Effector memory CD4-positive, alpha-beta T cell (primary cell): ENCODE data around the gene LYRM9.

Source experiments
- DNase-seq, 3 donors: peaks; one replicate each; pipeline ENCODE4 v3.0.0-alpha.2; 2020
- H3K27ac ChIP-seq: 2 replicates; pipeline ENCODE4 v1.7.0; 2013; ENCODE audit warnings: mild to moderate bottlenecking, low read length, moderate library complexity; ENCODE audit not compliant: insufficient read depth, poor library complexity, severe bottlenecking
- H3K27me3 ChIP-seq: replicated peaks from 2 replicates; pipeline ENCODE4 v1.7.0; 2013; ENCODE audit warnings: mild to moderate bottlenecking, low read length; ENCODE audit not compliant: insufficient read depth, control insufficient read depth, poor library complexity, severe bottlenecking
- H3K36me3 ChIP-seq: 2 replicates; pipeline ENCODE4 v1.7.0; 2013; ENCODE audit warnings: mild to moderate bottlenecking, low read length, moderate library complexity; ENCODE audit not compliant: control insufficient read depth, insufficient read depth
- H3K4me1 ChIP-seq: 2 replicates; pipeline ENCODE4 v1.7.0; 2013; ENCODE audit warnings: low read length, mild to moderate bottlenecking; ENCODE audit not compliant: control insufficient read depth, insufficient read depth, poor library complexity, severe bottlenecking
- H3K4me3 ChIP-seq: 2 replicates; pipeline ENCODE4 v1.7.0; 2013; ENCODE audit warnings: low read length, low read depth, mild to moderate bottlenecking; ENCODE audit not compliant: insufficient read depth, poor library complexity, severe bottlenecking
- H3K9me3 ChIP-seq: 2 replicates; pipeline ENCODE4 v1.7.0; 2013; ENCODE audit warnings: mild to moderate bottlenecking, low read length, moderate library complexity; ENCODE audit not compliant: control insufficient read depth
- total RNA-seq, 3 donors: gene quantifications; one replicate each; lab custom pipeline; 2026; lab: John Stamatoyannopoulos, UW

LYRM9 gene
- total RNA-seq = 5.9 to 8.1 (median 6.6) reads per million in 3 donors

DNA sequence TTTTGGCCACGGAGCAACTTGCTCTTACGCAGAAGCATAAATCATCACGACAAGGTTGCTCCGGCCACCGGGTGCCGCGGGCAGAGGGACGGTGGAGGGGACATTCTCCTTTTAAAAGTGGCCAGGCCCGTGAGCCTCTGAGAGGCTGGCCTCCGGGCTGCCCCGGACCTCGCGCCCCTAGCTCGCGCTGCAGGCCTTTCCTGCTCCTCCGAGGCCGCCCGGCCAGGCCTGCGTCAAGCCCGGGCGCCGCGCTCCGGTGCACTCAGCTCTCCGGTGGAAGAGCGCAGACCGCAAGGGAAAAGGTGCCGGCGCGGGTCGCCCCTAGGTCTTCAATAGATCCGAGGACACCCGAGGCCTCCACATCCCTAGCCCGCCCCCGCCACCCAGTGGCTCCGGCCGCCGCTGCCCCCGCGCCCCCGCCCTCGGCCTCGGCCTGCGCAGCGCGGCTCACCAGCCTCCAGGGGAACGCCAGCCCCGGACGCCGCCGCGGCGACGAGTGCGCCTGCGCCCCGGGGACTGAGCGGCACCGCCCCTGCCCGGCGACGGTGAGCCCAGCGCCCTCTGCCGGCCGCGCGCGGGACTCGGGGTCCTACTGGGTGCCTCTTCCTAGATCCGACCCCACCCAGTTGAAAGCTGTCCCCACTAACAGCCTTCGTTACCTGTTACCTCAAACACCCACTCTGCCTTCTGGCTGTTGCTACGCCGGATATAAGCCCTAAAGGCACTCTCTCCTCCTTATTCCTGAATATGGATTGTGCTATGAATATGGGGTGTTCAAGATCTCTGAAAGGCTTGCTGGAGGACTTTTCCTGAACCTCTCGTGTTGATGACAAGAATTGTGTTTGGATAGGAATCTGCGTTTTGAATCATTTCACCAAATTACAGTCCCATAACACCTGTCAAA is at the start of gene LYRM9:
TSS of gene LYRM9 (minus strand) at position 500 of the 904 bp plus-strand sequence. CDS start 10,671 bp downstream, outside the sequence.
- Histone ChIP-seq H3K4me3 (peak within 1 kb of the TSS; percentile 69), H3K36me3 (no peaks in the 10 kb centered on the region), H3K27me3 (no peaks in the 10 kb centered on the region), H3K4me1 (peaks cover 4% of the 10 kb centered on the region), H3K27ac (peak within 1 kb of the TSS; percentile 59), H3K9me3 (no peaks in the 10 kb centered on the region)
- DNase-seq = peak; percentile 83 to 90 (median 84)

GRCh38 chr17:27940503-27941428 is 47.6 kb upstream of the LYRM9 start:
- DNase-seq = no peak
- no peak overlapping the region for H3K27ac ChIP-seq
- no peaks in the 10 kb centered on the region for H3K36me3 ChIP-seq
- H3K4me3 ChIP-seq = no peak overlapping the region
- H3K27me3 ChIP-seq = no peaks in the 10 kb centered on the region
- H3K9me3 ChIP-seq = no peaks in the 10 kb centered on the region
- no peaks in the 10 kb centered on the region for H3K4me1 ChIP-seq

GRCh38 chr17:27939474-27940465 is 46.6 kb upstream of the LYRM9 start:
- Histone ChIP-seq H3K27ac (no peak overlapping the region), H3K4me3 (no peak overlapping the region), H3K27me3 (no peaks in the 10 kb centered on the region), H3K4me1 (no peaks in the 10 kb centered on the region), H3K36me3 (no peaks in the 10 kb centered on the region), H3K9me3 (no peaks in the 10 kb centered on the region)
- no peak for DNase-seq

- H3K36me3 ChIP-seq = no peaks in the 10 kb centered on the region
- H3K4me3 ChIP-seq = no peak overlapping the region
- no peaks in the 10 kb centered on the region for H3K27me3 ChIP-seq
- no peak overlapping the region for H3K27ac ChIP-seq
- no peak for DNase-seq
- H3K9me3 ChIP-seq = no peaks in the 10 kb centered on the region
- no peaks in the 10 kb centered on the region for H3K4me1 ChIP-seq
Measured at GRCh38 chr17:27938864-27939263, 45.7 kb upstream of the LYRM9 start.

GRCh38 chr17:27938241-27938640 is 45.1 kb upstream of the LYRM9 start:
- no peak for DNase-seq
- Histone ChIP-seq H3K4me1 (no peaks in the 10 kb centered on the region), H3K4me3 (no peak overlapping the region), H3K9me3 (no peaks in the 10 kb centered on the region), H3K27ac (no peak overlapping the region), H3K36me3 (no peaks in the 10 kb centered on the region), H3K27me3 (no peaks in the 10 kb centered on the region)

GRCh38 chr17:27937025-27937546 is 43.9 kb upstream of the LYRM9 start:
- Histone ChIP-seq H3K4me3 (no peak overlapping the region), H3K36me3 (no peaks in the 10 kb centered on the region), H3K27ac (no peak overlapping the region), H3K4me1 (no peaks in the 10 kb centered on the region), H3K27me3 (no peaks in the 10 kb centered on the region), H3K9me3 (no peaks in the 10 kb centered on the region)
- no peak for DNase-seq

DNA sequence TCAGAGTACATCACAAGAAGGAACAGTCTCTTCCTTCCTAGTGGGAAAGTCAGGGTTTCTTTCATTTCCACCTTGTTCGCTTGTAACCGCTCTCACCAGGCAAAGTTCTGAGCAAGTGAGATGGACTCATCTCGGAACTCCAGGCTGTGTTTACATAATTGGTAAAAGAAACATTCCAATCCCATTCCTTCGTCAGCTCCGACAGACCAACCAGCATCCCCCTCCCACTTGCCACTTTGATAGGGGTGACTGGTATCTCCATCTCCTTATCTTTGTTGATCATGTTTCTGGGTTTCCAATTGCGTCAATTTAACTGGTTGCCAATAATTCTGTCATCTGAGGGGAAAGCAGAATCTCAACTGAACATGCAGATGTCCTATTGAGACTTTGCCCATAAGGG is 36.8 kb upstream of the LYRM9 start:
- Histone ChIP-seq H3K4me3 (no peak overlapping the region), H3K9me3 (no peaks in the 10 kb centered on the region), H3K27me3 (no peaks in the 10 kb centered on the region), H3K4me1 (no peaks in the 10 kb centered on the region), H3K27ac (no peak overlapping the region), H3K36me3 (no peaks in the 10 kb centered on the region)
- DNase-seq = no peak

GRCh38 chr17:27928587-27928986 is 35.4 kb upstream of the LYRM9 start:
- Histone ChIP-seq H3K4me3 (no peak overlapping the region), H3K27ac (no peak overlapping the region), H3K27me3 (no peaks in the 10 kb centered on the region), H3K36me3 (no peaks in the 10 kb centered on the region), H3K9me3 (no peaks in the 10 kb centered on the region), H3K4me1 (no peaks in the 10 kb centered on the region)
- no peak for DNase-seq

DNA sequence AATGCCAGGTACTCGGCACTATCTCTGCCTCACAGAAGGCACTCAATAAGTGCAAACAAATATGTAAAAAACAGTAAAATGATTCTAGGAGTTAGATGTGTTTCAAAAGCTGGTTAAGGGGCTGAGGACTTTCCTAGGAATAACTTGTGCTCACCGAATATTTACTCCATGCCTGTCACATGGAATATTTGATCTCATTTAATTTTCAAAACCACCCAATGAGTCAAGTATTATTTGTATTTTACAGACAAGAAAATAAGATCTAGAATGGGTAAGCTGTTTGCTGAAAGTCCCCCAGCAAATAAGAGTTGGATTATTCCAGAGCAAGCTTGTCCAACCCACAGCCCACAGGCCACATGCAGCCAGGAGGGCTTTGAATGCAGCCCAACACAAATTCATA is 34.6 kb upstream of the LYRM9 start:
- no peaks in the 10 kb centered on the region for H3K4me1 ChIP-seq
- H3K9me3 ChIP-seq = no peaks in the 10 kb centered on the region
- no peaks in the 10 kb centered on the region for H3K36me3 ChIP-seq
- H3K27ac ChIP-seq = no peak overlapping the region
- no peaks in the 10 kb centered on the region for H3K27me3 ChIP-seq
- no peak overlapping the region for H3K4me3 ChIP-seq
- DNase-seq = no peak
